Pancreas (tissue), 10 donors: ENCODE data around the gene OSBPL6. TPM values are rescaled to one million over a fixed set of nuclear protein-coding genes. Genes with fewer than 3 reads are reported as not detected.

Experiments used
- ATAC-seq, 4 donors: fragments of 200-7000 bp; cut with Tn5 transposase; one replicate each; pipeline versions ENCODE4 v1.8.0 to v1.9.1; 2020; ENCODE audit warnings: mild to moderate bottlenecking in 4 of 4, moderate library complexity in 4 of 4
- DNase-seq, 6 donors: peaks; one replicate each; pipeline ENCODE4 v3.0.0-alpha.2; 2020
- FAIRE-seq: peaks from 2 replicates; lab custom pipeline; 2012; peaks lifted over from hg19 to GRCh38; lab: Jason Lieb, UNC
- H3K27ac ChIP-seq, 4 donors: fragments of 200-600 bp; sonication (generic); 1 replicate in 3 of 4; 2 replicates in 1 of 4; pipeline versions ENCODE4 v1.5.0 to v1.8.0; 2020
- H3K27me3 ChIP-seq, 4 donors: fragments of 200-600 bp; one replicate each; pipeline ENCODE4 v1.8.0; 2021
- H3K36me3 ChIP-seq, 3 donors: fragments of 200-600 bp; sonication (generic) in 1 of 3; one replicate each; pipeline versions ENCODE4 v1.5.0 to v1.8.0; 2020 to 2021
- H3K4me1 ChIP-seq, 3 donors: fragments of 200-600 bp; one replicate each; pipeline ENCODE4 v1.8.0; 2021
- H3K4me3 ChIP-seq, 4 donors: fragments of 200-600 bp; sonication (generic) in 2 of 4; one replicate each; pipeline versions ENCODE4 v1.5.0 to v1.8.0; 2020 to 2021
- H3K9me3 ChIP-seq, 4 donors: fragments of 200-600 bp; one replicate each; pipeline ENCODE4 v1.8.0; 2021
- WGBS, 2 donors: extraction: QIAGEN DNeasy Blood & Tissue Kit; methylation state at CpG; one replicate each; pipeline ENCODE4 v1.1.7; 2013; 5-methylcytosine and 5-hydroxymethylcytosine counted together
- intact Hi-C, 3 donors: fragments of 100-400 bp; cut with DNase I; formaldehyde crosslinking; loops; one replicate each; pipeline versions ENCODE4 v1.11.1 to v1.14.2; 2022
- polyA plus RNA-seq, 2 donors: library from polyadenylated mRNA; stranded (reverse); fragments of 200-250 nt; gene quantifications; one replicate each; pipeline ENCODE4 v1.2.3, GENCODE V29; 2013
- total RNA-seq, 6 donors: library from RNA; stranded (reverse); fragmentation: NEBNext Ultra II Directional in 4 of 6; extraction: Animal tissue kit (Norgen Biotek cat#: 25700) in 4 of 6; gene quantifications; one replicate each; pipeline versions ENCODE4 v1.2.1 to v1.2.4, GENCODE V29; 2021 to 2023
- TF ChIP-seq, protein P1 (sequence below), 4 donors: fragments of 200-600 bp; sonication (generic) in 3 of 4; IDR thresholded peaks; one replicate each; pipeline versions ENCODE4 v1.5.0 to v1.8.0; 2021; ENCODE audit warnings: antibody characterized with exemption in 4 of 4
- donor health status: healthy with polysubstance abuse.
- donor health status: DM: no; HTN: no; CAD: no; lungs with moderate emphysema.
- donor health status: DM: no; HTN: no; CAD: no.
- donor health status: control.
- donor health status: control.
- donor health status: Bipolar disorder and iron deficiency.
- donor health status: DM: yes; HTN: yes; CAD: no.
- donor health status: DM: no; HTN: no; CAD: no.
- donor health status: DM: no; HTN: no; CAD: no.
- donor health status: DM: yes; HTN: yes; CAD: no.

OSBPL6 gene
- total and polyA plus RNA-seq, 8 donors, result 0.30 to 1.4 (median 0.79) TPM

DNA sequence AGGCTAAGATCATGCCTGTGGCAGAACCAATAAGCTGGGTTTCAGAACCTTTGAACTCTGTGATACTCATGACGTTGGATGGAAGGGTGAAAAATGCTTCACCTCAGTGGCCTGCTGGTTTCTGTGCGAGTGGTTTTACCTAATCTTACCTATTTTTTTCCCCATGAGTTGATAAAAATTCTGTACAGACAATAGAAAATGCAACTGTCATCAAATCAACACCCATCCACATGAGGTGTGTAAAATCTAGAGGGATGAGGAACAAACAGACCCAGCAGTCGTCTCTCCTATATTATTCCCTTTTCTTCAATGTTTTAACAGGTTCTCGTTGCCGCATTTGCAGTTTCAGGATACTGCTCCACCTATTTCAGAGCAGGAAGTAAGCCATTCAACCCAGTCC lies 189.4 kb downstream of the OSBPL6 start:
- H3K36me3 ChIP-seq, result no peaks in the 10 kb centered on the region
- no peaks in the 10 kb centered on the region for H3K4me1 ChIP-seq
- WGBS, 2 donors, result 82 to 86% methylated on average over 5 of the region's 5 CpGs
- ATAC-seq, result no peak
- FAIRE-seq, result no peak
- no peak for DNase-seq
- H3K27me3 ChIP-seq, result no peaks in the 10 kb centered on the region
- H3K9me3 ChIP-seq, result no peaks in the 10 kb centered on the region
- H3K27ac ChIP-seq, result no peak overlapping the region
- TF ChIP-seq, protein P1, sequence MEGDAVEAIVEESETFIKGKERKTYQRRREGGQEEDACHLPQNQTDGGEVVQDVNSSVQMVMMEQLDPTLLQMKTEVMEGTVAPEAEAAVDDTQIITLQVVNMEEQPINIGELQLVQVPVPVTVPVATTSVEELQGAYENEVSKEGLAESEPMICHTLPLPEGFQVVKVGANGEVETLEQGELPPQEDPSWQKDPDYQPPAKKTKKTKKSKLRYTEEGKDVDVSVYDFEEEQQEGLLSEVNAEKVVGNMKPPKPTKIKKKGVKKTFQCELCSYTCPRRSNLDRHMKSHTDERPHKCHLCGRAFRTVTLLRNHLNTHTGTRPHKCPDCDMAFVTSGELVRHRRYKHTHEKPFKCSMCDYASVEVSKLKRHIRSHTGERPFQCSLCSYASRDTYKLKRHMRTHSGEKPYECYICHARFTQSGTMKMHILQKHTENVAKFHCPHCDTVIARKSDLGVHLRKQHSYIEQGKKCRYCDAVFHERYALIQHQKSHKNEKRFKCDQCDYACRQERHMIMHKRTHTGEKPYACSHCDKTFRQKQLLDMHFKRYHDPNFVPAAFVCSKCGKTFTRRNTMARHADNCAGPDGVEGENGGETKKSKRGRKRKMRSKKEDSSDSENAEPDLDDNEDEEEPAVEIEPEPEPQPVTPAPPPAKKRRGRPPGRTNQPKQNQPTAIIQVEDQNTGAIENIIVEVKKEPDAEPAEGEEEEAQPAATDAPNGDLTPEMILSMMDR (IDR thresholded peaks at IDR 0.05), result no peak
- H3K4me3 ChIP-seq, result no peak overlapping the region
- intact Hi-C loops, result no loop called here

DNA sequence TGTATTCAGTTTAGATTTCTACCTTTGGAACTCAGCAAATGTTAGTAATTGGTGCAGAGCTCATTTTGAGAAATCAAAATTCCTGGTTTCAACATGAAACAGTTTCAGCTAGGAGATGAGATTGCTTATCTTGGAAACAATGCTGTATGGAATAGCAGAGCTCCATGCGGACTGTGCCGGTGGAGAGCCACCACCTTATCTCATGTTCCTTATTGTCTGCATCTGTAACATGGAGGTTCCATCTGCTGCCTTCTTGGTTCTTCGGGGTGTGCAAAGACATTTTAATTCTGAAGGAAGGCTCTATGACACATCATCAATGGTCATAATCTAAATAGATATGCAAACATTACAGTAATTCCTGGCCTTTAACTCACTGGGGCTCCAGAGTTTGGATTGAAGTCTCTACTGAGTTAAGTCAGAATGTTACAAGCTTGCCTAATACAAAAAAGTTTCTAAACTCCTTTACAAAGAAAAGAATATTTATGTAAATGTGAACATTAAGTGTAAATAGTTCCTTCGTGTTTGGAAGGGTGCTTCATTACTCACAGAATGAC lies 191.4 kb downstream of the OSBPL6 start:
- intact Hi-C loops, result no loop called here
- no peak for ATAC-seq
- WGBS, 2 donors, result 80 to 85% methylated on average over 4 of the region's 4 CpGs

DNA sequence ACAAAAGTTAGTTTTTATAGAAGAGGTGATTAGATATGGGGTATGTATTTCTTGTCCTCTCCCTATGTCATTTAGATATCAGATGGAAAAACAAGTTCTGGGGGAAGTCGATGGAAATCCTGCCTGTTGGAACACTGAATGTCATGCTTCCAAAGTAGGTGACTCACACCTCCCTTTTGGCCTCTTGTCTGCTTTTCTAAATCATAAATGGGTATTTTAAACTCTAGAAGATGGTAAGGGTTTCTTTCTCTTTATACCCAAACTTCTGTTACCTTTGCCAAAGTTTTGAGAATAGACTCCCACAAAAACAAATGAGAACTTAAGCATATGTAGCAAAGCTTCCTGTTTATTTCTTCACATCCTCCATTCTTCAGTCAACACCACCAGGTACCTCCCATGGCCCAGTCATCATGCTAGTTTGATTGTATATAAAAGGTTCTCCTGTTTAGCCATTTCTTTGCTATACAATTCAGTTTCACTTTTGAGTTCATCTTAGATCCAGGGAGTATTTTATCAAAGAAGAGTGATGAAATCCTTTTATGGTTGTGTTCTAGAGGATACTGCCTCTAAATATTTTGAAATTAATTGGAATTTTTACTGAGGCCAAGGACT lies 192.8 kb downstream of the OSBPL6 start:
- Histone ChIP-seq H3K4me3 (no peak overlapping the region), H3K27ac (no peak overlapping the region), H3K4me1 (no peaks in the 10 kb centered on the region), H3K27me3 (no peaks in the 10 kb centered on the region), H3K9me3 (no peaks in the 10 kb centered on the region), H3K36me3 (no peaks in the 10 kb centered on the region)
- no peak for ATAC-seq
- no peak for DNase-seq
- intact Hi-C loops, result no loop called here
- FAIRE-seq, result no peak
- WGBS, 2 donors, result 20 to 24% methylated on average over 1 of the region's 1 CpG
- TF ChIP-seq, protein P1 (IDR thresholded peaks at IDR 0.05), result no peak

More for the DNA sequence above, 191.4 kb downstream of the OSBPL6 start:
- no peak overlapping the region for H3K27ac ChIP-seq
- FAIRE-seq, result no peak
- no peaks in the 10 kb centered on the region for H3K4me1 ChIP-seq
- H3K9me3 ChIP-seq, result no peaks in the 10 kb centered on the region
- TF ChIP-seq, protein P1 (IDR thresholded peaks at IDR 0.05), result no peak
- no peak for DNase-seq
- no peaks in the 10 kb centered on the region for H3K27me3 ChIP-seq
- no peaks in the 10 kb centered on the region for H3K36me3 ChIP-seq
- no peak overlapping the region for H3K4me3 ChIP-seq

DNA sequence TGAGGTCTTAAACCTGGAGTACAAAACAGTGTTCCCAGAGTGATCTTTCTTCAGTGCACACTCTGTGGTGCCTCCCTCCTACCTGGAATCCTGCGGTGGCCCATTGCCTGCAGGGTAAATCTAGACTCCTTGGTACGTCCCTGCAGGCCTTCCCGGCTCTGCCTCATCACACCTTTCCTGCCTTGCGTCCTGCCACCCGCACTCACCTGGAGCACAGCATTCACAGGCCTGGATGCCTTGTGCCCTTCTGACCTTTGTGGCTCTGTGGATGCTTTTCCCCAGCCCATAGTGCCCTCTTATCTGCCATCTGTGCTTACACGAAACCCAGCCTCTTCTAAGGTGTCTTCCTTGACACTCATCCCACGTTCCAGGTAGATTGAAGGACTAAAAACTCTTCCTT lies 194.0 kb downstream of the OSBPL6 start:
- Histone ChIP-seq H3K4me3 (no peak overlapping the region), H3K9me3 (no peaks in the 10 kb centered on the region), H3K27ac (no peak overlapping the region), H3K4me1 (no peaks in the 10 kb centered on the region), H3K27me3 (no peaks in the 10 kb centered on the region), H3K36me3 (no peaks in the 10 kb centered on the region)
- intact Hi-C loops, result no loop called here
- no peak for FAIRE-seq
- TF ChIP-seq, protein P1 (IDR thresholded peaks at IDR 0.05), result no peak
- no peak for DNase-seq
- WGBS, 2 donors, result 89 to 91% methylated on average over 7 of the region's 7 CpGs
- ATAC-seq, result no peak

DNA sequence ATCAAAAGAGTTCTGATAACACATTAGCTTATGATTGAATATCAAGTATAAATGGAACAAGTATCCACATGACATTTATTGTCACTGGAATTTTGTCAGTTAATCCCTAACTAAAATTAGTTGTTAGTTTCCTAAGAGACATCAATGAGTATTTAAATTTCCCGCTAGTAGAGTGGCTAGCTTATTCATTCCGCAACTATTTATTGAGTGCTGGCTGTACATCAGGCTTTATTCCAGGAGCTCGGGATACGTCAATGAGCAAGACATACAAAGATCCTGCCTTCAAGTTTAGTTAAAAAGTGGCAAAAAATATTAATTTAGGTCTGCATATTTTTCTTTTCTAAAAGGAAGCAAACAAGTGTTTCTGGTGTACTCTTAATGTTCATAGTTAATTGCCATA lies 197.4 kb downstream of the OSBPL6 start:
- intact Hi-C loops, result no loop called here

More for the DNA sequence above, 197.4 kb downstream of the OSBPL6 start:
- no peaks in the 10 kb centered on the region for H3K4me1 ChIP-seq
- TF ChIP-seq, protein P1 (IDR thresholded peaks at IDR 0.05), result no peak
- no peaks in the 10 kb centered on the region for H3K27me3 ChIP-seq
- no peak overlapping the region for H3K27ac ChIP-seq
- no peaks in the 10 kb centered on the region for H3K36me3 ChIP-seq
- ATAC-seq (peak in 1 of 4 donors; percentile 38), FAIRE-seq (no peak), DNase-seq (no peak)
- WGBS, 2 donors, result 61% methylated on average over 4 of the region's 4 CpGs
- no peaks in the 10 kb centered on the region for H3K9me3 ChIP-seq
- no peak overlapping the region for H3K4me3 ChIP-seq
